Astrocyte (in vitro differentiated cells and primary cell): ENCODE results near the gene HEATR3. TPM values are rescaled to one million over a fixed set of nuclear protein-coding genes. Genes with fewer than 3 reads are reported as not detected.
A peak's percentile ranks its signal among the peaks of the same experiment; 100 is the strongest.

Experiments
- DNase-seq: peaks from one replicate; pipeline ENCODE4 v3.0.0-alpha.2; 2010; ENCODE audit warnings: low read depth
- FAIRE-seq: peaks from 2 replicates; lab custom pipeline; 2011; peaks lifted over from hg19 to GRCh38; lab: Jason Lieb, UNC
- H2AFZ ChIP-seq: 2 replicates; pipeline ENCODE4 v1.6.0; 2012; ENCODE audit warnings: low read depth, low read length, inconsistent platforms
- H3K27ac ChIP-seq: 2 replicates; pipeline ENCODE4 v1.5.1; 2011; ENCODE audit warnings: low read depth, low read length, inconsistent platforms
- H3K27me3 ChIP-seq: 2 replicates; pipeline ENCODE4 v1.6.0; 2011; ENCODE audit warnings: low read length, inconsistent platforms; ENCODE audit not compliant: insufficient read depth
- H3K36me3 ChIP-seq: 2 replicates; pipeline ENCODE4 v1.5.1; 2011; ENCODE audit warnings: low read length, inconsistent platforms; ENCODE audit not compliant: insufficient read depth
- H3K4me1 ChIP-seq: 2 replicates; pipeline ENCODE4 v1.5.1; 2011; ENCODE audit warnings: low read length, inconsistent platforms; ENCODE audit not compliant: insufficient read depth
- H3K4me2 ChIP-seq: 2 replicates; pipeline ENCODE4 v1.6.0; 2012; ENCODE audit warnings: low read length, inconsistent platforms
- H3K4me3 ChIP-seq: 2 replicates; pipeline ENCODE4 v1.5.1; 2011; ENCODE audit warnings: low read depth, mild to moderate bottlenecking, low read length, inconsistent platforms; ENCODE audit not compliant: insufficient read depth
- H3K79me2 ChIP-seq: 2 replicates; pipeline ENCODE4 v1.6.0; 2012; ENCODE audit warnings: mild to moderate bottlenecking, low read length, inconsistent platforms; ENCODE audit not compliant: insufficient read depth
- H3K9ac ChIP-seq: 2 replicates; pipeline ENCODE4 v1.6.0; 2012; ENCODE audit warnings: mild to moderate bottlenecking, low read length, inconsistent platforms
- H3K9me3 ChIP-seq: 2 replicates; pipeline ENCODE4 v1.5.1; 2012; ENCODE audit warnings: low read depth, mild to moderate bottlenecking, low read length, inconsistent platforms; ENCODE audit not compliant: insufficient read depth
- H4K20me1 ChIP-seq: 2 replicates; pipeline ENCODE4 v1.6.0; 2012; ENCODE audit warnings: low read length, inconsistent platforms; ENCODE audit not compliant: insufficient read depth
- H3K27ac Mint-ChIP-seq: one replicate; pipeline ENCODE4 v1.8.0; 2021; ENCODE audit warnings: mild to moderate bottlenecking, mixed read lengths; ENCODE audit not compliant: unreplicated experiment
- H3K27me3 Mint-ChIP-seq: one replicate; pipeline ENCODE4 v1.8.0; 2021; ENCODE audit warnings: low read depth, mixed read lengths; ENCODE audit not compliant: unreplicated experiment
- H3K36me3 Mint-ChIP-seq: one replicate; pipeline ENCODE4 v1.8.0; 2021; ENCODE audit warnings: low read depth, mixed read lengths; ENCODE audit not compliant: unreplicated experiment
- H3K4me1 Mint-ChIP-seq: one replicate; pipeline ENCODE4 v1.8.0; 2021; ENCODE audit warnings: low read depth, mixed read lengths; ENCODE audit not compliant: unreplicated experiment
- H3K4me3 Mint-ChIP-seq: one replicate; pipeline ENCODE4 v1.8.0; 2021; ENCODE audit warnings: mild to moderate bottlenecking, moderate library complexity, mixed read lengths; ENCODE audit not compliant: unreplicated experiment
- H3K9me3 Mint-ChIP-seq: one replicate; pipeline ENCODE4 v1.8.0; 2021; ENCODE audit warnings: mild to moderate bottlenecking, mixed read lengths; ENCODE audit not compliant: unreplicated experiment
- CTCF ChIP-seq: IDR thresholded peaks from 2 replicates; pipeline ENCODE4 v1.5.1; 2011; ENCODE audit warnings: low read depth, mild to moderate bottlenecking, inconsistent platforms, low read length, moderate library complexity; ENCODE audit not compliant: insufficient read depth
- EZH2 ChIP-seq: IDR thresholded peaks from 2 replicates; pipeline ENCODE4 v1.6.1; 2012; ENCODE audit warnings: mild to moderate bottlenecking, low read length, inconsistent platforms; ENCODE audit not compliant: insufficient read depth
- total RNA-seq: library from RNA; stranded (reverse); gene quantifications from 2 replicates; pipeline ENCODE4 v1.2.1, GENCODE V29; 2021

The HEATR3 gene
- total RNA-seq, 1 donor from 2014 or later, result 26.8 TPM

GRCh38 chr16:50059669-50060068 lies 6.1 kb upstream of the HEATR3 start:
- Histone ChIP-seq H3K4me2 (no peak overlapping the region), H2AFZ (no peak overlapping the region), H3K79me2 (no peaks in the 10 kb centered on the region), H3K9ac (no peak overlapping the region), H3K27ac (no peak overlapping the region), H3K9me3 (no peaks in the 10 kb centered on the region), H3K36me3 (no peaks in the 10 kb centered on the region), H4K20me1 (no peaks in the 10 kb centered on the region), H3K4me3 (no peak overlapping the region), H3K4me1 (no peaks in the 10 kb centered on the region), H3K27me3 (no peaks in the 10 kb centered on the region)
- H3K36me3 Mint-ChIP-seq, result peaks cover 3% of the 10 kb centered on the region
- peak overlapping the region; percentile 66 for H3K27ac Mint-ChIP-seq
- H3K4me1 Mint-ChIP-seq, result peaks cover 2% of the 10 kb centered on the region
- no peak for FAIRE-seq
- H3K9me3 Mint-ChIP-seq, result peaks cover 9% of the 10 kb centered on the region
- peaks cover 4% of the 10 kb centered on the region for H3K27me3 Mint-ChIP-seq
- TF ChIP-seq CTCF, result no peak
- no peak for TF ChIP-seq EZH2
- DNase-seq, result no peak
- H3K4me3 Mint-ChIP-seq, result no peak overlapping the region

- H3K4me2 ChIP-seq, result no peak overlapping the region
- H3K27ac ChIP-seq, result no peak overlapping the region
- no peaks in the 10 kb centered on the region for H3K9me3 ChIP-seq
- H3K36me3 ChIP-seq, result no peaks in the 10 kb centered on the region
- Mint-ChIP-seq H3K9me3 (peaks cover 5% of the 10 kb centered on the region), H3K27me3 (peaks cover 4% of the 10 kb centered on the region), H3K27ac (no peak overlapping the region), H3K4me1 (peaks cover 2% of the 10 kb centered on the region), H3K4me3 (no peak overlapping the region), H3K36me3 (peaks cover 3% of the 10 kb centered on the region)
- DNase-seq, result no peak
- no peak for TF ChIP-seq CTCF
- no peak for TF ChIP-seq EZH2
- no peaks in the 10 kb centered on the region for H3K27me3 ChIP-seq
- H2AFZ ChIP-seq, result no peak overlapping the region
- H3K4me1 ChIP-seq, result no peaks in the 10 kb centered on the region
- FAIRE-seq, result no peak
- H3K79me2 ChIP-seq, result peaks cover under 1% of the 10 kb centered on the region
- no peaks in the 10 kb centered on the region for H4K20me1 ChIP-seq
- no peak overlapping the region for H3K9ac ChIP-seq
- H3K4me3 ChIP-seq, result no peak overlapping the region
Observed at GRCh38 chr16:50061326-50061725, 4.4 kb upstream of the HEATR3 start.

- H3K27ac Mint-ChIP-seq, result no peak overlapping the region
- FAIRE-seq, result no peak
Observed at GRCh38 chr16:50065241-50065623, 538 bp upstream of the HEATR3 start.

More at GRCh38 chr16:50065241-50065623, 538 bp upstream of the HEATR3 start:
- H3K27me3 ChIP-seq, result no peaks in the 10 kb centered on the region
- DNase-seq, result no peak
- no peaks in the 10 kb centered on the region for H3K9me3 ChIP-seq
- Mint-ChIP-seq H3K9me3 (peaks cover 2% of the 10 kb centered on the region), H3K4me3 (peak overlapping the region; percentile 86), H3K36me3 (peaks cover 3% of the 10 kb centered on the region), H3K4me1 (peaks cover 21% of the 10 kb centered on the region), H3K27me3 (no peaks in the 10 kb centered on the region)
- no peak overlapping the region for H3K9ac ChIP-seq
- H3K79me2 ChIP-seq, result peaks cover 38% of the 10 kb centered on the region
- peak overlapping the region; percentile 8 for H3K4me3 ChIP-seq
- H3K36me3 ChIP-seq, result peaks cover 11% of the 10 kb centered on the region
- peak overlapping the region; percentile 70 for H2AFZ ChIP-seq
- peak overlapping the region; percentile 98 for H3K4me2 ChIP-seq
- peaks cover 18% of the 10 kb centered on the region for H3K4me1 ChIP-seq
- no peak for TF ChIP-seq CTCF
- TF ChIP-seq EZH2, result no peak
- H4K20me1 ChIP-seq, result peaks cover 36% of the 10 kb centered on the region
- H3K27ac ChIP-seq, result no peak overlapping the region
